GM12878 (cell line): ENCODE results near the gene GLTP. TPM values are rescaled to one million over a fixed set of nuclear protein-coding genes. Genes with fewer than 3 reads are reported as not detected.

Source experiments
- ATAC-seq: fragments of 200-7000 bp; cut with Tn5 transposase; 3 replicates; pipeline ENCODE4 v1.9.1; 2020; ENCODE audit warnings: mild to moderate bottlenecking, moderate library complexity
- BruUV-seq: library from RNA; stranded (reverse); fragments of 400-500 nt; replicated peaks from 2 replicates; lab custom pipeline; 2021; lab: Mats Ljungman, UMichigan
- CTCF ChIA-PET: fragments of 300-600 bp; sonication (Branson Sonifier 250); formaldehyde crosslinking; extraction: SDS; loops from one replicate; lab custom pipeline; 2021; ENCODE audit warnings: inconsistent platforms; lab: Yijun Ruan, JAX
- POLR2A ChIA-PET: fragments of 350-600 bp; formaldehyde crosslinking; extraction: SDS; loops from one replicate; lab custom pipeline; 2021; ENCODE audit warnings: inconsistent platforms; lab: Charles Lee
- RAD21 ChIA-PET: fragments of 300-600 bp; sonication (Branson Sonifier 250); formaldehyde crosslinking; loops from one replicate; lab custom pipeline; 2023; ENCODE audit warnings: antibody characterized with exemption; ENCODE audit not compliant: unreplicated experiment; lab: Charles Lee
- SMC1A ChIA-PET: fragments of 300-600 bp; sonication (Branson Sonifier 250); formaldehyde crosslinking; loops from one replicate; lab custom pipeline; 2023; ENCODE audit not compliant: unreplicated experiment, uncharacterized antibody; lab: Charles Lee
- DNase-seq: peaks from one replicate; pipeline ENCODE4 v3.0.0-alpha.2; 2011; ENCODE audit warnings: low read depth, low spot score
- FAIRE-seq: peaks from 3 replicates; lab custom pipeline; 2011; peaks lifted over from hg19 to GRCh38; lab: Jason Lieb, UNC
- H2AFZ ChIP-seq: 2 replicates; pipeline ENCODE4 v1.6.0; 2011; ENCODE audit warnings: low read depth, low read length, control low read depth; ENCODE audit not compliant: control insufficient read depth
- H3K27ac ChIP-seq: 2 replicates; pipeline ENCODE4 v1.5.1; 2011; ENCODE audit warnings: control low read depth; ENCODE audit not compliant: control insufficient read depth, insufficient read depth
- H3K27me3 ChIP-seq, 2 experiments: replicated peaks in 1 of 2; 2 replicates each; pipeline versions ENCODE4 v1.6.0 to v1.6.1; 2011; ENCODE audit warnings: low read length in 1 of 2; ENCODE audit not compliant: control insufficient read depth in 2 of 2, insufficient read depth in 2 of 2
- H3K36me3 ChIP-seq, 2 experiments: 2 replicates each; pipeline ENCODE4 v1.5.1; 2011; ENCODE audit warnings: low read length in 1 of 2; ENCODE audit not compliant: control insufficient read depth in 2 of 2, insufficient read depth in 2 of 2
- H3K4me1 ChIP-seq: 2 replicates; pipeline ENCODE4 v1.6.1; 2011; ENCODE audit warnings: mild to moderate bottlenecking, low read length, moderate library complexity, mixed read lengths; ENCODE audit not compliant: control insufficient read depth, insufficient read depth
- H3K4me2 ChIP-seq: 2 replicates; pipeline ENCODE4 v1.6.0; 2011; ENCODE audit warnings: control low read depth; ENCODE audit not compliant: control insufficient read depth, insufficient read depth
- H3K4me3 ChIP-seq: fragments of 200-600 bp; sonication (generic); 2 replicates; pipeline ENCODE4 v1.5.1; 2016
- H3K79me2 ChIP-seq: 2 replicates; pipeline ENCODE4 v1.6.0; 2011; ENCODE audit warnings: low read length; ENCODE audit not compliant: control insufficient read depth, insufficient read depth
- H3K9ac ChIP-seq: 2 replicates; pipeline ENCODE4 v1.8.0; 2011; ENCODE audit warnings: low read length, control low read depth, mixed read lengths; ENCODE audit not compliant: control insufficient read depth, insufficient read depth
- H3K9me3 ChIP-seq: replicated peaks from 3 replicates; pipeline ENCODE4 v1.5.1; 2011; ENCODE audit warnings: mild to moderate bottlenecking, low read length; ENCODE audit not compliant: control insufficient read depth, insufficient read depth
- H4K20me1 ChIP-seq: 2 replicates; pipeline ENCODE4 v1.6.0; 2011; ENCODE audit not compliant: control insufficient read depth, insufficient read depth
- CBFB ChIP-seq: IDR thresholded peaks from 2 replicates; pipeline ENCODE4 v1.6.1; 2016; ENCODE audit warnings: antibody characterized with exemption, low read depth
- CREB1 ChIP-seq: IDR thresholded peaks from 2 replicates; pipeline ENCODE4 v1.6.1; 2012; ENCODE audit warnings: low read depth, mild to moderate bottlenecking, inconsistent platforms
- CUX1 ChIP-seq: IDR thresholded peaks from 2 replicates; pipeline ENCODE4 v1.6.1; 2012; ENCODE audit warnings: improper control_type of control experiment, low read depth, low read length; ENCODE audit not compliant: insufficient replicate concordance
- MYC ChIP-seq: IDR thresholded peaks from 2 replicates; pipeline ENCODE4 v1.6.1; 2011; ENCODE audit warnings: mild to moderate bottlenecking, low read length, moderate library complexity, inconsistent platforms; ENCODE audit not compliant: insufficient read depth, insufficient replicate concordance, insufficient read length, severe bottlenecking
- NR2F1 ChIP-seq: fragments of 450-650 bp; conservative IDR thresholded peaks from 2 replicates; pipeline ENCODE4 v1.6.1; 2017; ENCODE audit warnings: mild to moderate bottlenecking
- NRF1 ChIP-seq: conservative IDR thresholded peaks from 2 replicates; pipeline ENCODE4 v1.6.1; 2011; ENCODE audit warnings: mild to moderate bottlenecking, low read depth, low read length, improper control_type of control experiment
- PAX8 ChIP-seq: fragments of 450-650 bp; IDR thresholded peaks from 2 replicates; pipeline ENCODE4 v1.6.1; 2017; ENCODE audit warnings: mild to moderate bottlenecking, moderate library complexity
- SMC3 ChIP-seq: IDR thresholded peaks from 2 replicates; pipeline ENCODE4 v1.6.1; 2011; ENCODE audit warnings: low read length, improper control_type of control experiment, borderline replicate concordance
- SPI1 ChIP-seq: IDR thresholded peaks from 2 replicates; pipeline ENCODE4 v1.6.1; 2011; ENCODE audit warnings: low read depth, mild to moderate bottlenecking, low read length, moderate library complexity, borderline replicate concordance; ENCODE audit not compliant: insufficient read depth
- WGBS: methylation state at CpG from one replicate; pipeline ENCODE4 v1.1.6; 2016; ENCODE audit warnings: low lambda C conversion rate; ENCODE audit not compliant: insufficient replicate concordance, insufficient coverage; ENCODE audit errors: missing lambda C conversion rate; 5-methylcytosine and 5-hydroxymethylcytosine counted together
- in situ Hi-C: fragments of 300-500 bp; cut with MboI; formaldehyde crosslinking; loops from 9 replicates; pipeline ENCODE4 v1.14.3; 2018; ENCODE audit warnings: mixed read lengths
- intact Hi-C: fragments of 100-400 bp; cut with micrococcal nuclease; formaldehyde crosslinking; loops from one replicate; pipeline ENCODE4 v1.14.2; 2022; ENCODE audit not compliant: unreplicated experiment
- polyA plus RNA-seq, 11 experiments: library from polyadenylated mRNA; depleted of rRNA in 4 of 11; unstranded in 6 of 11; stranded (reverse) in 5 of 11; fragments of >200 nt; fragmentation: Nextera tagmentation in 4 of 11; fragmentation: Illumina TruSeq in 1 of 11; extraction: Ambion mirVana in 4 of 11; extraction: Trizol in 1 of 11; gene quantifications; 1 replicate in 1 of 11; 2 replicates in 10 of 11; pipeline versions ENCODE4 v1.2.1 to v1.2.3, GENCODE V29; 2011 to 2016; ENCODE audit warnings: inconsistent platforms in 2 of 11, missing spikeins in 2 of 11, low read depth in 1 of 11
- total RNA-seq, 4 experiments: library from RNA; depleted of rRNA in 3 of 4; stranded (reverse); fragments of >200 nt in 3 of 4; fragmentation: Illumina TruSeq in 1 of 4; extraction: Trizol in 1 of 4; gene quantifications; 2 replicates each; pipeline versions ENCODE4 v1.2.1 to v1.2.3, GENCODE V29; 2013 to 2021
- TF ChIP-seq, protein P1 (sequence below): fragments of 450-650 bp; IDR thresholded peaks from 2 replicates; pipeline ENCODE4 v1.6.1; 2016; ENCODE audit warnings: mild to moderate bottlenecking

Gene GLTP
- total and polyA plus RNA-seq, 10 of the 15 experiments (the other 5 are each of a cell fraction or from before 2014, with no cell fraction given) = 16.8 to 44.0 (median 25.3) TPM

GRCh38 chr12:109811624-109811995, 68.7 kb downstream of the GLTP start:
- no TSS peak for BruUV-seq
- Histone ChIP-seq H4K20me1 (no peaks in the 10 kb centered on the region), H3K27ac (no peak overlapping the region), H3K27me3 (no peaks in the 10 kb centered on the region), H3K4me1 (no peaks in the 10 kb centered on the region), H3K36me3 (no peaks in the 10 kb centered on the region), H3K9ac (no peak overlapping the region), H3K79me2 (no peaks in the 10 kb centered on the region), H3K4me3 (no peak overlapping the region), H2AFZ (no peak overlapping the region), H3K9me3 (no peaks in the 10 kb centered on the region), H3K4me2 (no peak overlapping the region)
- TF ChIP-seq SMC3 (no peak), CREB1 (no peak), SPI1 (no peak), PAX8 (no peak), CUX1 (no peak), NRF1 (no peak), CBFB (no peak), NR2F1 (no peak), MYC (no peak)
- TF ChIP-seq, protein P1, sequence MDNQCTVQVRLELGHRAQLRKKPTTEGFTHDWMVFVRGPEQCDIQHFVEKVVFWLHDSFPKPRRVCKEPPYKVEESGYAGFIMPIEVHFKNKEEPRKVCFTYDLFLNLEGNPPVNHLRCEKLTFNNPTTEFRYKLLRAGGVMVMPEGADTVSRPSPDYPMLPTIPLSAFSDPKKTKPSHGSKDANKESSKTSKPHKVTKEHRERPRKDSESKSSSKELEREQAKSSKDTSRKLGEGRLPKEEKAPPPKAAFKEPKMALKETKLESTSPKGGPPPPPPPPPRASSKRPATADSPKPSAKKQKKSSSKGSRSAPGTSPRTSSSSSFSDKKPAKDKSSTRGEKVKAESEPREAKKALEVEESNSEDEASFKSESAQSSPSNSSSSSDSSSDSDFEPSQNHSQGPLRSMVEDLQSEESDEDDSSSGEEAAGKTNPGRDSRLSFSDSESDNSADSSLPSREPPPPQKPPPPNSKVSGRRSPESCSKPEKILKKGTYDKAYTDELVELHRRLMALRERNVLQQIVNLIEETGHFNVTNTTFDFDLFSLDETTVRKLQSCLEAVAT = no peak
- ChIA-PET CTCF (interaction anchor here (2.6 kb wide), 1 partner anchor 33 kb away, joined by 13 read pairs; no protein-coding TSS in a partner anchor), POLR2A (no interaction called here), SMC1A (no interaction called here), RAD21 (no interaction called here)
- 33% methylated on average over 5 of the region's 5 CpGs for WGBS
- in situ Hi-C loops = no loop called here
- ATAC-seq (no peak), FAIRE-seq (no peak), DNase-seq (no peak)
- intact Hi-C loops = no loop called here
